Measurements from ENCODE around the gene ADARB2. TPM values are rescaled to one million over a fixed set of nuclear protein-coding genes. Genes with fewer than 3 reads are reported as not detected.

The ADARB2 gene
- total and polyA plus RNA-seq, 2 experiments from 2014 or later: 2.0 to 5.0 TPM

DNA sequence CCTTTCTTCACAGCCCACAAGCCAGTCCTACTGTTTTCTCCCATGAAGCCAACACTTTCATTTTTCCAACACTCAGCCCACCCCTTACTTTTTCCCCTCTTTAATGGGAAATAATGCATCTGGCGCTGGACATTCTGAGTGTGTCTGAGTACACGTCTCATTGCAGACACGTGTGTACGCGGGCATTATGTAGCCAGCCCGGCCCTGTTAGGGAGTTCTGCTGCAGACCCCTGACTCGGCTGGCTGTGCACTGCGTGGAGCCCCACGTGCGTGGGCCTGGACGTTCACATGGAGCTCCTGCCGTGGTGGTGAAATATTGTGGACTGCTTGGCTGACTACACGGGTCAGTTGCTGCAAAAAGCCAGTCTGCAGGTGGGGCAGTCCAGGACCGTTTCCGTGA is 233.0 kb downstream of the ADARB2 start:
- no peaks in the 10 kb centered on the region for H3F3A ChIP-seq (replicated peaks; ENCODE audit: low read depth)
- H4K20me1 ChIP-seq (replicated peaks; ENCODE audit: insufficient read depth): no peaks in the 10 kb centered on the region
- no peak overlapping the region for H3K4me2 ChIP-seq
- no peak overlapping the region for H2AFZ ChIP-seq
- peaks cover 3% of the 10 kb centered on the region for H3K9me3 Mint-ChIP-seq
- no peaks in the 10 kb centered on the region for H3K27me3 ChIP-seq (ENCODE audit: insufficient read depth)
- no peaks in the 10 kb centered on the region for H3K36me3 ChIP-seq (ENCODE audit: insufficient read depth)
- TF ChIP-seq, protein P1, sequence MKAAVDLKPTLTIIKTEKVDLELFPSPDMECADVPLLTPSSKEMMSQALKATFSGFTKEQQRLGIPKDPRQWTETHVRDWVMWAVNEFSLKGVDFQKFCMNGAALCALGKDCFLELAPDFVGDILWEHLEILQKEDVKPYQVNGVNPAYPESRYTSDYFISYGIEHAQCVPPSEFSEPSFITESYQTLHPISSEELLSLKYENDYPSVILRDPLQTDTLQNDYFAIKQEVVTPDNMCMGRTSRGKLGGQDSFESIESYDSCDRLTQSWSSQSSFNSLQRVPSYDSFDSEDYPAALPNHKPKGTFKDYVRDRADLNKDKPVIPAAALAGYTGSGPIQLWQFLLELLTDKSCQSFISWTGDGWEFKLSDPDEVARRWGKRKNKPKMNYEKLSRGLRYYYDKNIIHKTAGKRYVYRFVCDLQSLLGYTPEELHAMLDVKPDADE (IDR thresholded peaks at IDR 0.05): no peak
- no peak for TF ChIP-seq ZNF331 (CRISPR knock-in tag; IDR thresholded peaks at IDR 0.05; ENCODE audit: low read depth)
- TF ChIP-seq, protein P2, sequence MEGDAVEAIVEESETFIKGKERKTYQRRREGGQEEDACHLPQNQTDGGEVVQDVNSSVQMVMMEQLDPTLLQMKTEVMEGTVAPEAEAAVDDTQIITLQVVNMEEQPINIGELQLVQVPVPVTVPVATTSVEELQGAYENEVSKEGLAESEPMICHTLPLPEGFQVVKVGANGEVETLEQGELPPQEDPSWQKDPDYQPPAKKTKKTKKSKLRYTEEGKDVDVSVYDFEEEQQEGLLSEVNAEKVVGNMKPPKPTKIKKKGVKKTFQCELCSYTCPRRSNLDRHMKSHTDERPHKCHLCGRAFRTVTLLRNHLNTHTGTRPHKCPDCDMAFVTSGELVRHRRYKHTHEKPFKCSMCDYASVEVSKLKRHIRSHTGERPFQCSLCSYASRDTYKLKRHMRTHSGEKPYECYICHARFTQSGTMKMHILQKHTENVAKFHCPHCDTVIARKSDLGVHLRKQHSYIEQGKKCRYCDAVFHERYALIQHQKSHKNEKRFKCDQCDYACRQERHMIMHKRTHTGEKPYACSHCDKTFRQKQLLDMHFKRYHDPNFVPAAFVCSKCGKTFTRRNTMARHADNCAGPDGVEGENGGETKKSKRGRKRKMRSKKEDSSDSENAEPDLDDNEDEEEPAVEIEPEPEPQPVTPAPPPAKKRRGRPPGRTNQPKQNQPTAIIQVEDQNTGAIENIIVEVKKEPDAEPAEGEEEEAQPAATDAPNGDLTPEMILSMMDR (conservative IDR thresholded peaks at IDR 0.05; ENCODE audit: low read depth in 2 of 2): no peak
- no peak for TF ChIP-seq EZH2 (IDR thresholded peaks at IDR 0.05; ENCODE audit: low read depth, unreplicated experiment)
- no peak for TF ChIP-seq EZH2phosphoT487 (IDR thresholded peaks at IDR 0.05; ENCODE audit: unreplicated experiment)
- TF ChIP-seq STAT1 (IDR thresholded peaks at IDR 0.05; ENCODE audit: unreplicated experiment): no peak
- TF ChIP-seq ZNF114 (CRISPR knock-in tag; IDR thresholded peaks at IDR 0.05): no peak
- TF ChIP-seq, protein P3, sequence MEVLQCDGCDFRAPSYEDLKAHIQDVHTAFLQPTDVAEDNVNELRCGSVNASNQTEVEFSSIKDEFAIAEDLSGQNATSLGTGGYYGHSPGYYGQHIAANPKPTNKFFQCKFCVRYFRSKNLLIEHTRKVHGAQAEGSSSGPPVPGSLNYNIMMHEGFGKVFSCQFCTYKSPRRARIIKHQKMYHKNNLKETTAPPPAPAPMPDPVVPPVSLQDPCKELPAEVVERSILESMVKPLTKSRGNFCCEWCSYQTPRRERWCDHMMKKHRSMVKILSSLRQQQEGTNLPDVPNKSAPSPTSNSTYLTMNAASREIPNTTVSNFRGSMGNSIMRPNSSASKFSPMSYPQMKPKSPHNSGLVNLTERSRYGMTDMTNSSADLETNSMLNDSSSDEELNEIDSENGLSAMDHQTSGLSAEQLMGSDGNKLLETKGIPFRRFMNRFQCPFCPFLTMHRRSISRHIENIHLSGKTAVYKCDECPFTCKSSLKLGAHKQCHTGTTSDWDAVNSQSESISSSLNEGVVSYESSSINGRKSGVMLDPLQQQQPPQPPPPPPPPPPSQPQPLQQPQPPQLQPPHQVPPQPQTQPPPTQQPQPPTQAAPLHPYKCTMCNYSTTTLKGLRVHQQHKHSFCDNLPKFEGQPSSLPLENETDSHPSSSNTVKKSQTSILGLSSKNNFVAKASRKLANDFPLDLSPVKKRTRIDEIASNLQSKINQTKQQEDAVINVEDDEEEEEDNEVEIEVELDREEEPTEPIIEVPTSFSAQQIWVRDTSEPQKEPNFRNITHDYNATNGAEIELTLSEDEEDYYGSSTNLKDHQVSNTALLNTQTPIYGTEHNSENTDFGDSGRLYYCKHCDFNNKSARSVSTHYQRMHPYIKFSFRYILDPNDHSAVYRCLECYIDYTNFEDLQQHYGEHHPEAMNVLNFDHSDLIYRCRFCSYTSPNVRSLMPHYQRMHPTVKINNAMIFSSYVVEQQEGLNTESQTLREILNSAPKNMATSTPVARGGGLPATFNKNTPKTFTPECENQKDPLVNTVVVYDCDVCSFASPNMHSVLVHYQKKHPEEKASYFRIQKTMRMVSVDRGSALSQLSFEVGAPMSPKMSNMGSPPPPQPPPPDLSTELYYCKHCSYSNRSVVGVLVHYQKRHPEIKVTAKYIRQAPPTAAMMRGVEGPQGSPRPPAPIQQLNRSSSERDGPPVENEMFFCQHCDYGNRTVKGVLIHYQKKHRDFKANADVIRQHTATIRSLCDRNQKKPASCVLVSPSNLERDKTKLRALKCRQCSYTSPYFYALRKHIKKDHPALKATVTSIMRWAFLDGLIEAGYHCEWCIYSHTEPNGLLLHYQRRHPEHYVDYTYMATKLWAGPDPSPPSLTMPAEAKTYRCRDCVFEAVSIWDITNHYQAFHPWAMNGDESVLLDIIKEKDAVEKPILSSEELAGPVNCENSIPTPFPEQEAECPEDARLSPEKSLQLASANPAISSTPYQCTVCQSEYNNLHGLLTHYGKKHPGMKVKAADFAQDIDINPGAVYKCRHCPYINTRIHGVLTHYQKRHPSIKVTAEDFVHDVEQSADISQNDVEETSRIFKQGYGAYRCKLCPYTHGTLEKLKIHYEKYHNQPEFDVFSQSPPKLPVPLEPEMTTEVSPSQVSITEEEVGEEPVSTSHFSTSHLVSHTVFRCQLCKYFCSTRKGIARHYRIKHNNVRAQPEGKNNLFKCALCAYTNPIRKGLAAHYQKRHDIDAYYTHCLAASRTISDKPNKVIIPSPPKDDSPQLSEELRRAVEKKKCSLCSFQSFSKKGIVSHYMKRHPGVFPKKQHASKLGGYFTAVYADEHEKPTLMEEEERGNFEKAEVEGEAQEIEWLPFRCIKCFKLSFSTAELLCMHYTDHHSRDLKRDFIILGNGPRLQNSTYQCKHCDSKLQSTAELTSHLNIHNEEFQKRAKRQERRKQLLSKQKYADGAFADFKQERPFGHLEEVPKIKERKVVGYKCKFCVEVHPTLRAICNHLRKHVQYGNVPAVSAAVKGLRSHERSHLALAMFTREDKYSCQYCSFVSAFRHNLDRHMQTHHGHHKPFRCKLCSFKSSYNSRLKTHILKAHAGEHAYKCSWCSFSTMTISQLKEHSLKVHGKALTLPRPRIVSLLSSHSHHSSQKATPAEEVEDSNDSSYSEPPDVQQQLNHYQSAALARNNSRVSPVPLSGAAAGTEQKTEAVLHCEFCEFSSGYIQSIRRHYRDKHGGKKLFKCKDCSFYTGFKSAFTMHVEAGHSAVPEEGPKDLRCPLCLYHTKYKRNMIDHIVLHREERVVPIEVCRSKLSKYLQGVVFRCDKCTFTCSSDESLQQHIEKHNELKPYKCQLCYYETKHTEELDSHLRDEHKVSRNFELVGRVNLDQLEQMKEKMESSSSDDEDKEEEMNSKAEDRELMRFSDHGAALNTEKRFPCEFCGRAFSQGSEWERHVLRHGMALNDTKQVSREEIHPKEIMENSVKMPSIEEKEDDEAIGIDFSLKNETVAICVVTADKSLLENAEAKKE (CRISPR knock-in tag; IDR thresholded peaks at IDR 0.05): no peak
- no peak for TF ChIP-seq JUNB (IDR thresholded peaks at IDR 0.05; ENCODE audit: unreplicated experiment)
- TF ChIP-seq CREB1 (CRISPR knock-in tag; IDR thresholded peaks at IDR 0.05; ENCODE audit: low read depth): no peak
- TF ChIP-seq NANOG (IDR thresholded peaks at IDR 0.05; ENCODE audit: borderline replicate concordance): no peak
- TF ChIP-seq POLR2AphosphoS5 (IDR thresholded peaks at IDR 0.05; ENCODE audit: low read depth): no peak
- no peak overlapping the region for H3K27ac Mint-ChIP-seq
- peaks cover 3% of the 10 kb centered on the region; the same call in 1 of the 2 replicates for H3K9me2 ChIP-seq (ENCODE audit: insufficient read depth)
- DNase-seq (ENCODE audit: low spot score) (no peak), ATAC-seq (no peak)
- H3K4me3 ChIP-seq: no peak overlapping the region
- 0 out of 2 replicates have a peak, but pooled peaks cover 4% of the 10 kb centered on the region for H3K4me1 ChIP-seq (ENCODE audit: insufficient read depth)
- H3K27me3 Mint-ChIP-seq (ENCODE audit: insufficient read depth, low read depth, poor library complexity): peaks cover 2% of the 10 kb centered on the region
- no peaks in the 10 kb centered on the region for H3K36me3 Mint-ChIP-seq (ENCODE audit: low read depth)
- H3K79me2 ChIP-seq (replicated peaks; ENCODE audit: insufficient read depth): no peaks in the 10 kb centered on the region
- H3K4me3 Mint-ChIP-seq: no peak overlapping the region
- H3K4me1 Mint-ChIP-seq: peaks cover 9% of the 10 kb centered on the region; the same call in 2 of the 3 replicates
- H3K27ac ChIP-seq (ENCODE audit: low read depth): no peak overlapping the region
